ENCODE measurements around the gene GPR143. TPM values are rescaled to one million over a fixed set of nuclear protein-coding genes. Genes with fewer than 3 reads are reported as not detected.

Gene GPR143
- polyA plus RNA-seq, 1 experiment = 0.10 TPM

DNA sequence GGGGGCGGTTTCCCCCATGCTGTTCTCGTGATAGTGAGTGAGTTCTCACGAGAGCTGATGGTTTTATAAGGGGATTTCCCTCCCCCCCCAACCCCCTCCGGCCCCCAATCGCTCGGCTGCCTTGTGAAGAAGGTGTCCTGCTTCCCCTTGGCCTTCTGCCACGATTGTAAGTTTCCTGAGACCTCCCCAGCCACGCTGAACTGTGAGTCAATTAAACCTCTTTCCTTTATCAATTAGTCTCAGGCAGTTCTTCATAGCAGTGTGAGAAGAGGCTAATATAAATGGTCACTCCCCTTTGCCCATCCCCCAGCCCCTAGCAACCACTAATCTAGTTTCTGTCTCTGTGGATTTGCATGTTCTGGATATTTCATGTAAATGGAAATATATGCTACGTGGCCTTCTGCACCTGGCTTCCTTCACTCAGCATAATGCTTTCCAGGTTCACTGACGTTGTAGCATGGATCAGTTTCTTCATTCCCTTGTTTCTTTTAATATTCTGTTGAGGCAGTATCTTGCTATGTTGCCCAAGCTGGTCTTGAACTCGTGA is 16.4 kb downstream of the GPR143 start:
- Histone ChIP-seq H3K4me3 (ENCODE audit: low read depth, low read length) (no peak overlapping the region), H3K9me3 (ENCODE audit: control insufficient read depth, insufficient read depth, low read length) (no peaks in the 10 kb centered on the region; the same call in 1 of the 2 replicates), H3K27me3 (ENCODE audit: control insufficient read depth, insufficient read depth, low read length) (no peaks in the 10 kb centered on the region), H3K27ac (ENCODE audit: low read depth, low read length) (no peak overlapping the region)
- no peak for DNase-seq (ENCODE audit: low read depth, low spot score)
- POLR2A ChIA-PET = no interaction called here
- CTCF ChIA-PET = no interaction called here
- TF ChIP-seq, protein P1, sequence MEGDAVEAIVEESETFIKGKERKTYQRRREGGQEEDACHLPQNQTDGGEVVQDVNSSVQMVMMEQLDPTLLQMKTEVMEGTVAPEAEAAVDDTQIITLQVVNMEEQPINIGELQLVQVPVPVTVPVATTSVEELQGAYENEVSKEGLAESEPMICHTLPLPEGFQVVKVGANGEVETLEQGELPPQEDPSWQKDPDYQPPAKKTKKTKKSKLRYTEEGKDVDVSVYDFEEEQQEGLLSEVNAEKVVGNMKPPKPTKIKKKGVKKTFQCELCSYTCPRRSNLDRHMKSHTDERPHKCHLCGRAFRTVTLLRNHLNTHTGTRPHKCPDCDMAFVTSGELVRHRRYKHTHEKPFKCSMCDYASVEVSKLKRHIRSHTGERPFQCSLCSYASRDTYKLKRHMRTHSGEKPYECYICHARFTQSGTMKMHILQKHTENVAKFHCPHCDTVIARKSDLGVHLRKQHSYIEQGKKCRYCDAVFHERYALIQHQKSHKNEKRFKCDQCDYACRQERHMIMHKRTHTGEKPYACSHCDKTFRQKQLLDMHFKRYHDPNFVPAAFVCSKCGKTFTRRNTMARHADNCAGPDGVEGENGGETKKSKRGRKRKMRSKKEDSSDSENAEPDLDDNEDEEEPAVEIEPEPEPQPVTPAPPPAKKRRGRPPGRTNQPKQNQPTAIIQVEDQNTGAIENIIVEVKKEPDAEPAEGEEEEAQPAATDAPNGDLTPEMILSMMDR (IDR thresholded peaks at IDR 0.05; ENCODE audit: low read depth, low read length) = no peak

DNA sequence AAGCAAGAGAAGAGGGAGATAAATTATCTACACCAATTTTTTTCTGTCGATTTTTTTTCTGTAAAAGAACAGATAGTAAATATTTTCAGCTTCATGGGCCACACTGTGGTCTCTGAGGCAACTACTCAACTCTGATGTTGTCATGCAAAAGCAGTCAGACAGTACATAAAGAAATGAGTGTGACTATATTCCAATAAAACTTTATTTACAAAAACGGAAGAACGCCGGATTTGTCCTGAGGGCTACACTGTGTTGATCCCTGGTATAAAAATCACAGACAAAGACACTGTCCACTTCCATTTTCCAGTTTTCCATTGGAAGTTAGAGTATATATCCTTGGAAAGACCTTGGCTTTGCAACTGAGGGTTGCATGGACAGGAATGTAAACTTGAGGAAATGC is 18.0 kb downstream of the GPR143 start:
- TF ChIP-seq, protein P1 (IDR thresholded peaks at IDR 0.05; ENCODE audit: low read depth, low read length) = no peak
- ChIA-PET CTCF (no interaction called here), POLR2A (no interaction called here)
- no peaks in the 10 kb centered on the region; the same call in 1 of the 2 replicates for H3K9me3 ChIP-seq (ENCODE audit: control insufficient read depth, insufficient read depth, low read length)
- DNase-seq (ENCODE audit: low read depth, low spot score) = no peak
- H3K4me3 ChIP-seq (ENCODE audit: low read depth, low read length) = no peak overlapping the region
- no peak overlapping the region for H3K27ac ChIP-seq (ENCODE audit: low read depth, low read length)
- no peaks in the 10 kb centered on the region for H3K27me3 ChIP-seq (ENCODE audit: control insufficient read depth, insufficient read depth, low read length)

DNA sequence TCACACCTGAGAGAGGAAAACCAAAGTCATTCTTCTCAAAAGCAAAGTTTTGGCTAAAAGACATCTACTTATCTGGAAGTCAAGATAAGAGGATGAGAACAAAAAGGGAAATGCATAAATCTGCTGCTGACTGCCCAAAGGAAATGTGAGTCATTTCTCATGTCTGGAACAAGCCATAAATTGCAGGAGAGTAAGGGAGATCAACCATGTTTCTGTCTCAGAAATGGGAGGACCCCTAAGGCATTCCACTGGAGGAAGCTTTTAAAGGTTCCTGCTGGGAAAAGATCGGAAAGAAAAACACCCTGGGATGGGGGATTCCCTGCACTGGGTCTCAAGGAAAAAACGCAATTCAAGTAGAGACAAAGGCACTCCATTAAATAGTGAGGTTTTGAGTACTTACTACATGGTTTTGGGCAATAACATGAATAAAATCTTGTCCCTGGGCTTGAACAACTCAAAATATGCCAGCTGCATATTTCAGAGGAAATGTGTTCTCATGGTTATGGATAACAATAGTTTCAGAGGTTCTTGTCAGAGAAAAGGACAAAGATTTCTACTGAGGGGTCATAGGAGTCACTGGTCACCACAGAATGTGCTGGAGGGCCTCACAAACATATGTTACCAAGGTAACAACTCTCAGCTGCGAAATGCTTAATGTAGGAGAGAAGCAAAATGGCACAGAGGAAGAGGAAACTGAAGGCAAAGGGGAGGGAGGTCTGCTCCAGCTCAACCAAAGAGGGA is 19.3 kb downstream of the GPR143 start:
- POLR2A ChIA-PET = no interaction called here

DNA sequence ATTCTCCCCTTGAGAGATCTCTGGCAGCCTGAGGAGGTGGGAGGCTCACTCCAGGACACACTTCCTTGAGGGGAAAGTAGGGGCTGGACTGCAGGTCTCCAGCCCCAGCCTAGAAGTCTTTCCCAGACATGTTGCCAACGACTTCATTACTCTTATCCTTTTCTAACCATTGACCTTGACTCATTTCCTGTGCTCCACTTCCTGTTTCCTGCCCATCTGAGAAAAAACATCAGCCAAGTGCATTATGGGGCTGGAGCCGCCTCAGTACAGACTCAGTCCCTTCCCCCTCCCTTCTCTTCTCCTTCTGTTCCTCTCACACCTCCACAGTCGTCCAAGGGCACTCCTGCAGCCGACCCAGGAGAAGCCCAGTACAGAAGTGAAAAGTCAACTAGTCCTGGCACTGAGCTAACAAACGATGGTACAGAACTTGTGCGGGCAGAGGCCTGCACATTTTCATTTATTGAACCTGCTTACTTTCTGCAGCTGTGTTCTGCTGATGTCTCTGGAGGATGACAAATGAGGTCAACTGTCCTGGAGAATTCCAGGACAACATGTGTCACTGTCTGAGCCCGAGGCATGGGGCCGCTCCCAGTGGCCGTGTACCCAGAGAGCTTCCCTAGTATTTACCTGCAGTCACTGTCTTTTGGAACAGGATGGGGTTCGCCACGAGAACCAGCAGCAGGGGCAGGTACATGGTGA is 20.1 kb downstream of the GPR143 start:
- DNase-seq (ENCODE audit: low read depth, low spot score) = no peak
- no peak overlapping the region for H3K27ac ChIP-seq (ENCODE audit: low read depth, low read length)
- TF ChIP-seq, protein P1 (IDR thresholded peaks at IDR 0.05; ENCODE audit: low read depth, low read length) = no peak
- CTCF ChIA-PET = no interaction called here
- no peak overlapping the region for H3K4me3 ChIP-seq (ENCODE audit: low read depth, low read length)
- no peaks in the 10 kb centered on the region; the same call in 1 of the 2 replicates for H3K9me3 ChIP-seq (ENCODE audit: control insufficient read depth, insufficient read depth, low read length)
- H3K27me3 ChIP-seq (ENCODE audit: control insufficient read depth, insufficient read depth, low read length) = no peaks in the 10 kb centered on the region
- POLR2A ChIA-PET = no interaction called here

More for the DNA sequence above, 19.3 kb downstream of the GPR143 start:
- Histone ChIP-seq H3K27me3 (ENCODE audit: control insufficient read depth, insufficient read depth, low read length) (no peaks in the 10 kb centered on the region), H3K4me3 (ENCODE audit: low read depth, low read length) (no peak overlapping the region), H3K27ac (ENCODE audit: low read depth, low read length) (no peak overlapping the region), H3K9me3 (ENCODE audit: control insufficient read depth, insufficient read depth, low read length) (no peaks in the 10 kb centered on the region; the same call in 1 of the 2 replicates)
- no peak for DNase-seq (ENCODE audit: low read depth, low spot score)
- TF ChIP-seq, protein P1 (IDR thresholded peaks at IDR 0.05; ENCODE audit: low read depth, low read length) = no peak
- CTCF ChIA-PET = no interaction called here

DNA sequence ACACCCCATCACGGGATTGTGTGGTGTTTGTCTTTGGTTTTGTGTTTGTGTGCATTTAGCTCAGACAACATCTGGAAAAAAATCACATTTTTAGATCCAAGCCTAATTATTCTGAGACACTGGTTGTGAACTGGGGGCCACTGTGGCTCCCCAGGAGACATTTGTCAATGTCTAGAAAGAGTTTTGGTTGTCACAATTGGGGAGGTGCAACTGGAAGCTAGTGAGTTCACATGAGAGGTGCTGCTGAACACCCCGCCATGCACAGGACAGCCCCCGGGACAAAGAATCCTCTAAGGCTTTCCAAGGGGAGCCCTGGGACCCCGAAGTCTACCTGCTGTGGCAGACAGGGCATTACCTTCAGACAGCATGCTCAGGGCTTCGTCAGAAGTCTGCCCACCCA is 26.5 kb downstream of the GPR143 start:
- Histone ChIP-seq H3K9me3 (ENCODE audit: control insufficient read depth, insufficient read depth, low read length) (no peaks in the 10 kb centered on the region; the same call in 1 of the 2 replicates), H3K27me3 (ENCODE audit: control insufficient read depth, insufficient read depth, low read length) (no peaks in the 10 kb centered on the region), H3K27ac (ENCODE audit: low read depth, low read length) (no peak overlapping the region), H3K4me3 (ENCODE audit: low read depth, low read length) (no peak overlapping the region)
- DNase-seq (ENCODE audit: low read depth, low spot score) = no peak
- CTCF ChIA-PET = no interaction called here
- POLR2A ChIA-PET = no interaction called here
- TF ChIP-seq, protein P1 (IDR thresholded peaks at IDR 0.05; ENCODE audit: low read depth, low read length) = no peak

Measured in AG04450 (cell line).